HepG2 (cell line): ENCODE results near the gene TAF1C. TPM values are rescaled to one million over a fixed set of nuclear protein-coding genes. Genes with fewer than 3 reads are reported as not detected.

Experiments used
- ATAC-seq: fragments of 200-7000 bp; cut with Tn5 transposase; 3 replicates; pipeline ENCODE4 v1.9.1; 2020; ENCODE audit warnings: mild to moderate bottlenecking, moderate library complexity
- BruUV-seq: library from RNA; stranded (reverse); fragments of 400-500 nt; replicated peaks from 2 replicates; lab custom pipeline; 2021; lab: Mats Ljungman, UMichigan
- CTCF ChIA-PET: fragments of 300-600 bp; formaldehyde crosslinking; extraction: SDS; loops from one replicate; lab custom pipeline; 2021; ENCODE audit warnings: low total read pairs, inconsistent platforms, low intra/inter-chr PET ratio; lab: Yijun Ruan, JAX
- POLR2A ChIA-PET: fragments of 350-600 bp; sonication (Branson Sonifier 250); formaldehyde crosslinking; loops from one replicate; lab custom pipeline; 2020; ENCODE audit warnings: antibody characterized with exemption, inconsistent platforms; lab: Yijun Ruan, JAX
- DNase-seq: peaks from one replicate; pipeline ENCODE4 v3.0.0-alpha.2; 2015; ENCODE audit warnings: low spot score
- FAIRE-seq: peaks from 3 replicates; lab custom pipeline; 2011; peaks lifted over from hg19 to GRCh38; lab: Jason Lieb, UNC
- H2AFZ ChIP-seq: one replicate; pipeline ENCODE4 v1.6.1; 2011; ENCODE audit warnings: low read length, inconsistent platforms
- H3K27ac ChIP-seq: fragments of 300-600 bp; 3 replicates; pipeline ENCODE4 v1.8.0; 2011; ENCODE audit warnings: mixed run types, mild to moderate bottlenecking, mixed read lengths, low read length, inconsistent platforms; ENCODE audit not compliant: insufficient read depth; ENCODE audit errors: extremely low read length
- H3K27me3 ChIP-seq, 2 experiments: fragments of 200-600 bp in 1 of 2; 2 replicates in 1 of 2; 3 replicates in 1 of 2; pipeline versions ENCODE4 v1.6.0 to v1.8.0; 2011; ENCODE audit warnings: low read length in 2 of 2, mild to moderate bottlenecking in 2 of 2, moderate library complexity in 2 of 2, inconsistent platforms in 1 of 2; ENCODE audit not compliant: insufficient read depth in 2 of 2, control insufficient read depth in 1 of 2
- H3K36me3 ChIP-seq, 2 experiments: fragments of 200-600 bp in 1 of 2; replicated peaks in 1 of 2; 2 replicates in 1 of 2; 3 replicates in 1 of 2; pipeline versions ENCODE4 v1.5.1 to v1.8.0; 2011; ENCODE audit warnings: low read length in 2 of 2, inconsistent platforms in 1 of 2; ENCODE audit not compliant: insufficient read depth in 2 of 2, control insufficient read depth in 1 of 2
- H3K4me1 ChIP-seq: 2 replicates; pipeline ENCODE4 v1.5.1; 2012; ENCODE audit warnings: low read length, inconsistent platforms; ENCODE audit not compliant: insufficient read depth
- H3K4me2 ChIP-seq: 2 replicates; pipeline ENCODE4 v1.6.0; 2011; ENCODE audit warnings: low read depth, low read length, inconsistent platforms
- H3K4me3 ChIP-seq, 3 experiments: fragments of 200-600 bp in 1 of 3; sonication (generic), shearing (Covaris generic) in 1 of 3; replicated peaks in 1 of 3; 2 replicates each; pipeline ENCODE4 v1.5.1; 2011 to 2016; ENCODE audit warnings: low read length in 3 of 3, inconsistent platforms in 2 of 3, low read depth in 2 of 3, mild to moderate bottlenecking in 2 of 3, control low read depth in 1 of 3, mixed read lengths in 1 of 3; ENCODE audit not compliant: insufficient read depth in 1 of 3
- H3K79me2 ChIP-seq: one replicate; pipeline ENCODE4 v1.6.1; 2011; ENCODE audit warnings: low read length, inconsistent platforms; ENCODE audit not compliant: insufficient read depth
- H3K9ac ChIP-seq: 2 replicates; pipeline ENCODE4 v1.6.0; 2011; ENCODE audit warnings: mild to moderate bottlenecking, low read depth, low read length, inconsistent platforms; ENCODE audit not compliant: insufficient read depth
- H3K9me3 ChIP-seq: 2 replicates; pipeline ENCODE4 v1.5.1; 2012; ENCODE audit warnings: mild to moderate bottlenecking, low read length
- H4K20me1 ChIP-seq: 2 replicates; pipeline ENCODE4 v1.6.0; 2011; ENCODE audit warnings: inconsistent platforms, mild to moderate bottlenecking, low read length, moderate library complexity; ENCODE audit not compliant: insufficient read depth
- CREB1 ChIP-seq, 2 experiments: fragments of 450-650 bp in 1 of 2; IDR thresholded peaks; 2 replicates each; pipeline ENCODE4 v1.6.1; 2016 to 2017; ENCODE audit warnings: control low read depth in 1 of 2, mild to moderate bottlenecking in 1 of 2, missing compliant biosample characterization in 1 of 2, missing genetic modification characterization in 1 of 2
- FOSL2 ChIP-seq: sonication (generic); formaldehyde crosslinking; IDR thresholded peaks from 2 replicates; pipeline ENCODE4 v1.4.0; 2020; ENCODE audit warnings: missing genetic modification reagents
- NFE2L2 ChIP-seq: fragments of 150-350 bp; IDR thresholded peaks from 2 replicates; pipeline ENCODE4 v1.6.1; 2014; ENCODE audit warnings: low read length
- ZNF558 ChIP-seq: sonication (generic); formaldehyde crosslinking; IDR thresholded peaks from 2 replicates; pipeline ENCODE4 v1.9.0; 2022; ENCODE audit warnings: mild to moderate bottlenecking, missing genetic modification reagents, borderline replicate concordance
- WGBS: methylation state at CpG from one replicate; pipeline ENCODE4 v1.1.6; 2017; ENCODE audit warnings: low lambda C conversion rate; 5-methylcytosine and 5-hydroxymethylcytosine counted together
- in situ Hi-C: cut with HindIII; loops from 2 replicates; pipeline ENCODE4 v1.10.0; 2017; ENCODE audit warnings: low pct_unique_long_range_greater_than_20kb; ENCODE audit not compliant: extremely low pct_ligation_motif_present
- intact Hi-C: fragments of 100-400 bp; cut with micrococcal nuclease; formaldehyde crosslinking; loops from one replicate; pipeline ENCODE4 v1.10.0; 2022; ENCODE audit not compliant: unreplicated experiment
- polyA plus RNA-seq, 8 experiments: library from polyadenylated mRNA; depleted of rRNA in 3 of 8; stranded (reverse) in 7 of 8; unstranded in 1 of 8; fragments of >200 nt; fragmentation: Illumina TruSeq in 4 of 8; extraction: Trizol in 4 of 8; gene quantifications; 2 replicates each; pipeline versions ENCODE4 v1.2.1 to v1.2.3, GENCODE V29; 2011 to 2016; ENCODE audit warnings: low read depth in 4 of 8, missing spikeins in 1 of 8, mixed read lengths in 1 of 8; ENCODE audit not compliant: insufficient read depth in 1 of 8
- total RNA-seq, 5 experiments: library from RNA; depleted of rRNA; stranded (reverse); fragments of >200 nt; fragmentation: Illumina TruSeq; extraction: Trizol; gene quantifications; 2 replicates each; pipeline ENCODE4 v1.2.3, GENCODE V29; 2016; ENCODE audit warnings: low read depth in 1 of 5

The TAF1C gene
- total and polyA plus RNA-seq, 2 of the 13 experiments (the other 11 are each of a cell fraction or from before 2014, with no cell fraction given), result 15.6 to 20.8 TPM

- Histone ChIP-seq H3K27ac (no peak overlapping the region), H3K4me1 (peaks cover 6% of the 10 kb centered on the region; the same call in 1 of the 2 replicates), H3K27me3 (peaks cover 2 to 54% of the 10 kb centered on the region in 2 experiments)
- TF ChIP-seq NFE2L2 (peak; percentile 37; the same call in 1 of the 2 replicates), FOSL2 (CRISPR knock-in tag) (no peak), CREB1 (IDR thresholded peaks at IDR 0.05) (peak; percentile 24; the same call in 1 of the 2 replicates), CREB1 (CRISPR knock-in tag; IDR thresholded peaks at IDR 0.05) (no peak)
- TF ChIP-seq, all 625 proteins: peak for 2
- H3K9ac ChIP-seq, result no peak overlapping the region
- peak; percentile 55; the same call in 2 of the 3 replicates for ATAC-seq
- CTCF ChIA-PET, result no interaction called here
- POLR2A ChIA-PET, result interaction anchor here (1.0 kb wide), 2 partner anchors 17 to 19 kb away, joined by 3 to 4 read pairs; no protein-coding TSS in a partner anchor
- in situ Hi-C loops, result no loop called here
- no peaks in the 10 kb centered on the region for H3K79me2 ChIP-seq
- intact Hi-C loops, result no loop called here
- no peaks in the 10 kb centered on the region; the same call in 1 of the 2 replicates for H4K20me1 ChIP-seq
- 49% methylated on average over 5 of the region's 5 CpGs for WGBS
- H3K4me3 ChIP-seq, result no peak overlapping the region
- no peaks in the 10 kb centered on the region for H3K9me3 ChIP-seq
- H3K4me2 ChIP-seq, result no peak overlapping the region
- peak; percentile 46 for FAIRE-seq
- DNase-seq, result no peak
- no peaks in the 10 kb centered on the region for H3K36me3 ChIP-seq
- no TSS peak for BruUV-seq
- H2AFZ ChIP-seq, result no peak overlapping the region
These were observed 30.5 kb downstream of the TAF1C start for GRCh38 chr16:84156342-84156784.

DNA sequence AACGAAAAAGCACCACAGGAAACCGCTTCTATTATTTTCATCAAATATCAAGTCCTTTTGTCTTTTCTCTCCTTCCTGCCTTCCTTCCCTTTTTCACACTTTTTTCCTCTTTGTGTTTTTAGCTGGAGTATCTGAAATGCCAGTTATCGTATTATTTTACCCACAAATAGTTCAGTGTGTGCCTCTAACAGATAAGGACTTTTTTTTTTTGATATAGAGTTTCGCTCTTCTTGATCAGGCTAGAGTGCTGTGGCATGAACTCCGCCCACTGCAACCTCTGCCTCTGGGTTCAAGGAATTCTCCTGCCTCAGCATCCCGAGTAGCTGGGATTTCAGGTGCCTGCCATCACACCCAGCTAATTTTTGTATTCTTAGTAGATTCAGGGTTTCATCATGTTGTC, 31.1 kb downstream of the TAF1C start:
- in situ Hi-C loops, result no loop called here
- no peak overlapping the region for H3K9ac ChIP-seq
- TF ChIP-seq ZNF558 (CRISPR knock-in tag), result no peak
- intact Hi-C loops, result no loop called here
- H3K9me3 ChIP-seq, result no peaks in the 10 kb centered on the region
- H3K79me2 ChIP-seq, result no peaks in the 10 kb centered on the region
- CTCF ChIA-PET, result no interaction called here
- H3K4me2 ChIP-seq, result no peak overlapping the region
- no peak overlapping the region for H3K4me3 ChIP-seq
- no peaks in the 10 kb centered on the region for H3K36me3 ChIP-seq
- no peak overlapping the region for H3K27ac ChIP-seq
- no peaks in the 10 kb centered on the region; the same call in 1 of the 2 replicates for H4K20me1 ChIP-seq
- no peak overlapping the region for H2AFZ ChIP-seq
- FAIRE-seq (no peak), ATAC-seq (no peak), DNase-seq (no peak)
- H3K4me1 ChIP-seq, result peaks cover 6% of the 10 kb centered on the region; the same call in 1 of the 2 replicates
- no TSS peak for BruUV-seq
- POLR2A ChIA-PET, result interaction anchor here (1.0 kb wide), 1 partner anchor 18 kb away, joined by 3 read pairs; no protein-coding TSS in a partner anchor
- 60% methylated on average over 6 of the region's 6 CpGs for WGBS
- peaks cover 2 to 53% of the 10 kb centered on the region in 2 experiments; a peak in 4 of 5 replicates for H3K27me3 ChIP-seq
